Measurements from ENCODE around the gene GSPT1.
"Not testable (repeated sequence)": the region's sequence is repeated elsewhere in the genome, so short reads cannot be mapped to it uniquely, and the experiment has no call there.

GSPT1 gene

GRCh38 chr16:11852092-11852809, 63.5 kb downstream of the GSPT1 start:
- DNase-seq, result peak in 1 of 2 experiments; percentile 23

GRCh38 chr16:11851294-11852091, 64.3 kb downstream of the GSPT1 start, which contains the start of gene RSL1D1:
Gene RSL1D1, minus strand, starts transcription at chr16:11851542. Its CDS starts 30 bp downstream, at chr16:11851512.
- peak; percentile 79 to 94 for DNase-seq

GRCh38 chr16:11848842-11849241, 66.9 kb downstream of the GSPT1 start:
- no peak for DNase-seq

- no peak for DNase-seq
Measured at GRCh38 chr16:11844499-11844898, 71.3 kb downstream of the GSPT1 start.

GRCh38 chr16:11843861-11844260, 71.9 kb downstream of the GSPT1 start:
- no peak for DNase-seq

- no peak for DNase-seq
Measured at GRCh38 chr16:11843206-11843605, 72.5 kb downstream of the GSPT1 start.

GRCh38 chr16:11841026-11841425, 74.7 kb downstream of the GSPT1 start:
- no peak for DNase-seq

GRCh38 chr16:11836650-11837244, 79.0 kb downstream of the GSPT1 start:
- DNase-seq, result no peak

GRCh38 chr16:11835891-11836649, 79.7 kb downstream of the GSPT1 start:
- no peak for DNase-seq

GRCh38 chr16:11835309-11835708, 80.4 kb downstream of the GSPT1 start:
- no peak for DNase-seq

- no peak for DNase-seq
Measured at GRCh38 chr16:11833951-11834695, 81.6 kb downstream of the GSPT1 start.

- DNase-seq, result no peak
Measured at GRCh38 chr16:11828696-11829095, 87.1 kb downstream of the GSPT1 start.

GRCh38 chr16:11825520-11826165, 90.1 kb downstream of the GSPT1 start:
- not testable (repeated sequence) for DNase-seq

GRCh38 chr16:11824362-11824761, 91.4 kb downstream of the GSPT1 start:
- no peak for DNase-seq

- not testable (repeated sequence) for DNase-seq
Measured at GRCh38 chr16:11823645-11824044, 92.1 kb downstream of the GSPT1 start.

- no peak for DNase-seq
Measured at GRCh38 chr16:11819798-11820197, 96.0 kb downstream of the GSPT1 start.

- not testable (repeated sequence) for DNase-seq
Measured at GRCh38 chr16:11818970-11819369, 96.8 kb downstream of the GSPT1 start.

Data from NCI-H526 (cell line).